SK-N-SH treated with all-trans-retinoic acid at 6 μM for 48 hours (cell line): Measurements from ENCODE around the gene RCHY1.

Experiments
- ATAC-seq: fragments of 200-7000 bp; cut with Tn5 transposase; 3 replicates; pipeline ENCODE4 v1.9.1; 2020; ENCODE audit warnings: mild to moderate bottlenecking, moderate library complexity
- ARNTL ChIP-seq: fragments of 450-650 bp; formaldehyde crosslinking; IDR thresholded peaks from 2 replicates; pipeline ENCODE4 v1.5.0; 2020; ENCODE audit warnings: low read depth, mild to moderate bottlenecking, moderate library complexity, borderline replicate concordance
- BACH2 ChIP-seq: fragments of 250-450 bp; sonication (Bioruptor Pico); IDR thresholded peaks from 2 replicates; pipeline ENCODE4 v1.9.0; 2021; ENCODE audit warnings: mild to moderate bottlenecking, borderline replicate concordance
- CSDC2 ChIP-seq: fragments of 250-450 bp; sonication (Bioruptor Pico); IDR thresholded peaks from 2 replicates; pipeline ENCODE4 v1.5.0; 2020; ENCODE audit warnings: mild to moderate bottlenecking, moderate library complexity
- CSRNP3 ChIP-seq: fragments of 250-450 bp; sonication (Bioruptor Pico); IDR thresholded peaks from 2 replicates; pipeline ENCODE4 v1.5.1; 2021; ENCODE audit warnings: mild to moderate bottlenecking, moderate library complexity
- GLIS3 ChIP-seq: fragments of 250-450 bp; sonication (Bioruptor Pico); IDR thresholded peaks from 2 replicates; pipeline ENCODE4 v1.5.0; 2020; ENCODE audit warnings: mild to moderate bottlenecking, moderate library complexity
- ISL1 ChIP-seq: fragments of 250-450 bp; sonication (Bioruptor Pico); IDR thresholded peaks from 2 replicates; pipeline ENCODE4 v2.1.2; 2022; ENCODE audit warnings: mild to moderate bottlenecking, moderate library complexity
- OSR1 ChIP-seq: fragments of 250-450 bp; sonication (Bioruptor Pico); IDR thresholded peaks from 2 replicates; pipeline ENCODE4 v1.8.0; 2022; ENCODE audit warnings: moderate library complexity, mild to moderate bottlenecking, inconsistent platforms
- PATZ1 ChIP-seq: fragments of 250-450 bp; sonication (Bioruptor Pico); IDR thresholded peaks from 2 replicates; pipeline ENCODE4 v1.8.0; 2020; ENCODE audit warnings: mild to moderate bottlenecking, moderate library complexity, borderline replicate concordance
- PPARA ChIP-seq: fragments of 250-450 bp; sonication (Bioruptor Pico); IDR thresholded peaks from 2 replicates; pipeline ENCODE4 v1.5.0; 2020; ENCODE audit warnings: mild to moderate bottlenecking, borderline replicate concordance
- RARB ChIP-seq: fragments of 250-450 bp; sonication (Bioruptor Pico); IDR thresholded peaks from 2 replicates; pipeline ENCODE4 v1.8.0; 2021; ENCODE audit warnings: mild to moderate bottlenecking, moderate library complexity
- SNAI2 ChIP-seq: fragments of 250-450 bp; sonication (Bioruptor Pico); IDR thresholded peaks from 2 replicates; pipeline ENCODE4 v1.5.0; 2020; ENCODE audit warnings: mild to moderate bottlenecking, moderate library complexity
- TCF4 ChIP-seq: fragments of 250-450 bp; sonication (Bioruptor Pico); IDR thresholded peaks from 2 replicates; pipeline ENCODE4 v1.8.0; 2021; ENCODE audit warnings: mild to moderate bottlenecking, moderate library complexity, borderline replicate concordance
- TOX ChIP-seq: fragments of 250-450 bp; sonication (Bioruptor Pico); IDR thresholded peaks from 2 replicates; pipeline ENCODE4 v1.8.0; 2021; ENCODE audit warnings: mild to moderate bottlenecking, moderate library complexity, borderline replicate concordance
- TSHZ2 ChIP-seq: fragments of 250-450 bp; sonication (Bioruptor Pico); IDR thresholded peaks from 2 replicates; pipeline ENCODE4 v1.5.0; 2020; ENCODE audit warnings: mild to moderate bottlenecking, moderate library complexity
- ZC3H10 ChIP-seq: fragments of 250-450 bp; sonication (Bioruptor Pico); IDR thresholded peaks from 2 replicates; pipeline ENCODE4 v1.5.1; 2021; ENCODE audit warnings: mild to moderate bottlenecking, moderate library complexity
- ZFP3 ChIP-seq: fragments of 250-450 bp; sonication (Bioruptor Pico); IDR thresholded peaks from 2 replicates; pipeline ENCODE4 v1.5.0; 2020; ENCODE audit warnings: mild to moderate bottlenecking, moderate library complexity
- ZFP30 ChIP-seq: fragments of 450-650 bp; formaldehyde crosslinking; IDR thresholded peaks from 2 replicates; pipeline ENCODE4 v1.5.0; 2022; ENCODE audit warnings: mild to moderate bottlenecking, moderate library complexity
- ZNF70 ChIP-seq: fragments of 450-650 bp; formaldehyde crosslinking; IDR thresholded peaks from 2 replicates; pipeline ENCODE4 v1.5.0; 2020; ENCODE audit warnings: mild to moderate bottlenecking, moderate library complexity
- ZNF8 ChIP-seq: fragments of 450-650 bp; formaldehyde crosslinking; IDR thresholded peaks from 2 replicates; pipeline ENCODE4 v1.5.0; 2020; ENCODE audit warnings: mild to moderate bottlenecking, moderate library complexity
- TF ChIP-seq, protein P1 (sequence below): fragments of 250-450 bp; sonication (Bioruptor Pico); IDR thresholded peaks from 2 replicates; pipeline ENCODE4 v1.8.0; 2021; ENCODE audit warnings: low read depth, mild to moderate bottlenecking, moderate library complexity, borderline replicate concordance

RCHY1 gene

GRCh38 chr4:75496406-75496805 is 17.8 kb downstream of the RCHY1 start:
- ATAC-seq: no peak
- no peak for TF ChIP-seq SNAI2
- TF ChIP-seq PATZ1 (CRISPR knock-in tag): no peak
- TF ChIP-seq TOX (CRISPR knock-in tag): no peak
- no peak for TF ChIP-seq ZFP3 (CRISPR knock-in tag)
- no peak for TF ChIP-seq RARB (CRISPR knock-in tag)
- TF ChIP-seq ZFP30 (CRISPR knock-in tag): no peak
- no peak for TF ChIP-seq ZC3H10 (CRISPR knock-in tag)
- TF ChIP-seq BACH2: no peak
- TF ChIP-seq ISL1: no peak
- no peak for TF ChIP-seq CSRNP3 (CRISPR knock-in tag)
- TF ChIP-seq TSHZ2 (CRISPR knock-in tag): no peak

- no peak for ATAC-seq
- TF ChIP-seq RARB (CRISPR knock-in tag) (no peak), ISL1 (no peak), PPARA (CRISPR knock-in tag) (no peak)
- TF ChIP-seq, all 23 proteins: peak for 0
These were observed 18.7 kb downstream of the RCHY1 start for GRCh38 chr4:75495476-75495875.

GRCh38 chr4:75494563-75494962 is 19.6 kb downstream of the RCHY1 start:
- TF ChIP-seq ISL1 (no peak), ZNF70 (CRISPR knock-in tag) (no peak), ZC3H10 (CRISPR knock-in tag) (no peak), ARNTL (no peak), TCF4 (CRISPR knock-in tag) (no peak), BACH2 (no peak), SNAI2 (no peak), CSRNP3 (CRISPR knock-in tag) (no peak), CSDC2 (CRISPR knock-in tag) (no peak), OSR1 (CRISPR knock-in tag) (no peak), RARB (CRISPR knock-in tag) (no peak), ZNF8 (CRISPR knock-in tag) (no peak), PPARA (CRISPR knock-in tag) (no peak), GLIS3 (no peak), PATZ1 (CRISPR knock-in tag) (no peak), TOX (CRISPR knock-in tag) (no peak)
- TF ChIP-seq, protein P1, sequence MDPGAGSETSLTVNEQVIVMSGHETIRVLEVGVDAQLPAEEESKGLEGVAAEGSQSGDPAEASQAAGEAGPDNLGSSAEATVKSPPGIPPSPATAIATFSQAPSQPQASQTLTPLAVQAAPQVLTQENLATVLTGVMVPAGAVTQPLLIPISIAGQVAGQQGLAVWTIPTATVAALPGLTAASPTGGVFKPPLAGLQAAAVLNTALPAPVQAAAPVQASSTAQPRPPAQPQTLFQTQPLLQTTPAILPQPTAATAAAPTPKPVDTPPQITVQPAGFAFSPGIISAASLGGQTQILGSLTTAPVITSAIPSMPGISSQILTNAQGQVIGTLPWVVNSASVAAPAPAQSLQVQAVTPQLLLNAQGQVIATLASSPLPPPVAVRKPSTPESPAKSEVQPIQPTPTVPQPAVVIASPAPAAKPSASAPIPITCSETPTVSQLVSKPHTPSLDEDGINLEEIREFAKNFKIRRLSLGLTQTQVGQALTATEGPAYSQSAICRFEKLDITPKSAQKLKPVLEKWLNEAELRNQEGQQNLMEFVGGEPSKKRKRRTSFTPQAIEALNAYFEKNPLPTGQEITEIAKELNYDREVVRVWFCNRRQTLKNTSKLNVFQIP (CRISPR knock-in tag): no peak
- TF ChIP-seq, all 23 proteins: peak for 0

More at GRCh38 chr4:75494563-75494962, 19.6 kb downstream of the RCHY1 start:
- no peak for ATAC-seq
